ENCODE measurements around the gene BAG5. TPM values are rescaled to one million over a fixed set of nuclear protein-coding genes. Genes with fewer than 3 reads are reported as not detected.
"Not testable (repeated sequence)": the region's sequence is repeated elsewhere in the genome, so short reads cannot be mapped to it uniquely, and the experiment has no call there.

Gene BAG5, protein sequence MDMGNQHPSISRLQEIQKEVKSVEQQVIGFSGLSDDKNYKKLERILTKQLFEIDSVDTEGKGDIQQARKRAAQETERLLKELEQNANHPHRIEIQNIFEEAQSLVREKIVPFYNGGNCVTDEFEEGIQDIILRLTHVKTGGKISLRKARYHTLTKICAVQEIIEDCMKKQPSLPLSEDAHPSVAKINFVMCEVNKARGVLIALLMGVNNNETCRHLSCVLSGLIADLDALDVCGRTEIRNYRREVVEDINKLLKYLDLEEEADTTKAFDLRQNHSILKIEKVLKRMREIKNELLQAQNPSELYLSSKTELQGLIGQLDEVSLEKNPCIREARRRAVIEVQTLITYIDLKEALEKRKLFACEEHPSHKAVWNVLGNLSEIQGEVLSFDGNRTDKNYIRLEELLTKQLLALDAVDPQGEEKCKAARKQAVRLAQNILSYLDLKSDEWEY
- polyA plus RNA-seq (ENCODE audit: insufficient read length in 4 of 4), result 10 to 100 TPM; 28.3 to 34.1 (median 33.3) TPM

DNA sequence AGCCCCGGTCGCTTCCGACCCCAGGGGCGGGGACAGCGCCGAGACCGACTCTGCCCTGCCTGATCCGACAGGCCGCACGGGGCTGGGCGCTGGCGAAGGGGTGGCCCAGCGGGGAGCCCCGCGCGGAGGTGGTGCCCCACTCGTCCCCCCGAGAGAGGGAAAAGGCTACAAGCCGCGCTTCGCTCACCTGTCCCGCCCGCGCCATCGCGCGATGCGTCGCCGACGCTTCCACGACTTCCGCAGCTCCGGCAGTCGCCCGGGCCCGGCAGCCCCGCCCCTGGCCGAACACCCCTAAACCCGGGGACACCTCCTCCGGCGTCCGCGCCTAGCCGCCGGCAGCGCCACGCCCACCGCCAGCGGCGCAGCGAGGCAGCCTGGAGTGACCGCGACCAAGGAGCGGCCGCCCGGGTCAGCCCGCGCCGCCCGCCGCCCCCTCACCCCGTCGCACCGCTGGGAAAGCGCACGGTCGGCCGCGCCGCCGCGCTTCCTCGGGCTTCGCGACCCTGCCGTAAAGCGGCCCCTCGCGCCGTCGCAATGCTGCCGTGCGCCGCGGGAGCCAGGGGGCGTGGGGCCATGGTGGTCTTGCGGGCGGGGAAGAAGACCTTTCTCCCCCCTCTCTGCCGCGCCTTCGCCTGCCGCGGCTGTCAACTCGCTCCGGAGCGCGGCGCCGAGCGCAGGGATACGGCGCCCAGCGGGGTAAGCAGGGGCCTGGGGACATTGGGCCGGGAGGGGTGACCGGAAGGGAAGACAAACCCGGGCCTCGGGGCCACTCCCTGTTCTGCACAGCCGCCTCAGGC, at the start of gene BAG5, which contains the start of gene COA8:
BAG5 (minus strand) TSS at position 229 of the 797 bp plus-strand sequence. CDS start 1,493 bp downstream, outside the sequence.
COA8 (plus strand) TSS at position 532 of the 797 bp plus-strand sequence; CDS start at position 574, 42 bp downstream.
- peak; percentile 63 to 80 (median 70) for DNase-seq (ENCODE audit: low read depth in 4 of 4, low spot score in 3 of 4)

- no peak for DNase-seq (ENCODE audit: low read depth in 4 of 4, low spot score in 3 of 4)
These were observed 48.8 kb upstream of the BAG5 start for GRCh38 chr14:103611215-103611614.

DNA sequence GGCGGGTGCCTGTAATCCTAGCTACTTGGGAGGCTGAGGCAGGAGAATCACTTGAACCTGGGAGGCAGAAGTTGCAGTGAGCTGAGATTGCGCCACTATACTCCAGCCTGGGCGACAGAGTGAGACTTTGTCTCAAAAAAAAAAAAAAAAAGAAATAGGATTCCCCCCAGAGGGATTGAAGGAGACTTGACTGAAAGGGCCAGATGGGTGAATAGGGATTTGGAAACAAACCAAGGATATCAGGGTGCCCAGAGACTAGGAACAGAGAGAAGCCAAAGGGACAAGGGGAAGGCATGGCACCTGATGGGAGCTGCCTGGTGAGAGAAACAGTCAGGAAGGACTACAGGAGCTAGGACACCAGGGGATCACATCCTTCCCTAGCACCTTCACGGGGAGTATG, 46.6 kb upstream of the BAG5 start:
- not testable (repeated sequence) for DNase-seq (ENCODE audit: low read depth in 4 of 4, low spot score in 3 of 4)

DNA sequence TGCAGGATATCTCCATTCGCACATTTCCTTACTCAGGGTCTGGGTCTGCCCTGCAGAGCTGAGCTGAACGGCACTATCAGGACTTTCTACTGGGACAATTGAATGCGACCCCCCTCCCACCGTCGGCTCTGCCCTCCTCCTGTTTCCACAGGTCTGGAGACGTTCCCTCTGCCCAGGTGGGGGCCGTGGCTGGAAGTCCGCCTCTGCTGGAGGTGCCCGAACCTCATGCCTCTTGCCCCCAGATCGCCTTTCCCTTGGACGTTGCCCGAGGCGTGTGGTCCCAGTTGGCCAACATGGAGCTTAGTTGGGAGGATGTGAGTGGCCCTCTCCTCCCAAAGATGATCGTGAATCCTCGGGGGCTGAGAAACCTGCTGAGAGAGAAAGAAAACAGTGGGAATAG, 45.4 kb upstream of the BAG5 start:
- DNase-seq (ENCODE audit: low read depth in 4 of 4, low spot score in 3 of 4), result no peak

DNA sequence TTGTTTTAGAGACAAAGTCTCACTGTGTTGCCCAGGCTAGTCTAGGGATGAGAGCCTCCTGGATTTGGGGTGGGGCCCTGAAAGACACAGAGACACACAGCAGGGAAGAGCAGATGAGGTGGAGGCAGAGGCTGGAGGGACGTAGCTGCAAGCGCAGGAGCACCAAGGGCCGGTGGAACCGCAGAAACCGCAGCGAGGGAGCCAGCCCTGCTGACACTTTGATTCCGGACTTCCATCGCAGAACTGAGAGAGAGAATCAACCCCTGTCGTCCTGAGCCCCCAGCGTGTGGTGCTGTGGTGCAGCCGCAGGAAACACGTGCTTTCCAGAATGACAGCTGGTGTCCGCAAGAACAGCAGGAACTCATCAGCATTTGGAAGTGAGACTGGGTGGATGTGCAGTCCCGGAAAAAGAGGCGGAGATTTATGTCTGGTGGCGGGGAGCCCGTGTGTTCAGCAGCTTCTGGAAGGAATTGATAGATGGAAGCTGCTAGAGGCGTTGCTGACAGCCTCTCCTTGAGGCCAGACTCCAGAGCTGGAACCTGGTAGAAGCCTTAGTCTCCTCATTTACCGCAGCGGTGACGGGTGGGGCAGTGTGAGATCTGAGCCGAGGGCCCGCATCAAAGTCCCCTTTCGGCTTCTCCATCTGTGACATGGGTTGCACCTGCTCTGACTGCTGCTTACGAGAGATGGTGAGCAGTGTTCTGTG, 44.7 kb upstream of the BAG5 start:
- peak; percentile 83 to 90 (median 88) for DNase-seq (ENCODE audit: low read depth in 4 of 4, low spot score in 3 of 4)

- DNase-seq (ENCODE audit: low read depth in 4 of 4, low spot score in 3 of 4), result no peak
These were observed 42.2 kb upstream of the BAG5 start for GRCh38 chr14:103604620-103605019.

GRCh38 chr14:103600503-103600902, 38.0 kb upstream of the BAG5 start:
- DNase-seq (ENCODE audit: low read depth in 4 of 4, low spot score in 3 of 4), result no peak

DNA sequence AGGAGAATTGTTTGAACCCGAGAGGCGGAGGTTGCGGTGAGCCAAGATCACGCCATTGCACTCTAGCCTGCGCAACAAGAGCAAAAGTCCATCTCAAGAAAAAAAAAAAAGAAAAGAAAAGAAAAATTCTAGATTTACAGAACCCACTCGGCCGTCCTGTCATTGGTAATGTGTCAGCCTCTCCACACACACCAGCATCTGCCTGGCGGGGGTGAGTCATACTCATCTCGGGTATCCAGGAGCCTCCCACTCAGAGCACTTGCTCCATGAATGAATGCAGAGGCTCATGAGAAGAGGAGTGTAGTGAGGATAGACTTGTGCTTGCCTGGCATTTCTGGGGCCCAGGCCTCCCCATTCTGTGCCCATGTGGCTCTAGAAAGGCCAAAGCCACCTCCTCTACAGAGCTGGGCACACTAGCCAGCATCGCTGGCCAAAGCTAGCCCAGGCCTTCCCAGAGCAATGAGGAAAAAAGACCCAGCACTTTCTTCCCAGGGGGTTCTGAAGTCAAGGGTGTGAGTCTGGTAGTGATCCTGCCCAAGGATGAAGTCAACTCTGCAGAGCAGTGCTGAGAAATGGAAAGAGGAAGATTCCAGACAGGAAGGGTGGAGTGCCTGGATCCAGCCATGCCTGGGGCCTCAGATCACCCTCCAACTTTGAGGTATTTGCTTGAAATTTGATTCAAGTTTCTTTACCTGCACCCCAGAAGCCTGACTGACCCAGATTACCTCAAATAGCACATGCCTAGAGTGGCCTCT, 35.3 kb upstream of the BAG5 start:
- DNase-seq (ENCODE audit: low read depth in 4 of 4, low spot score in 3 of 4), result no peak

DNA sequence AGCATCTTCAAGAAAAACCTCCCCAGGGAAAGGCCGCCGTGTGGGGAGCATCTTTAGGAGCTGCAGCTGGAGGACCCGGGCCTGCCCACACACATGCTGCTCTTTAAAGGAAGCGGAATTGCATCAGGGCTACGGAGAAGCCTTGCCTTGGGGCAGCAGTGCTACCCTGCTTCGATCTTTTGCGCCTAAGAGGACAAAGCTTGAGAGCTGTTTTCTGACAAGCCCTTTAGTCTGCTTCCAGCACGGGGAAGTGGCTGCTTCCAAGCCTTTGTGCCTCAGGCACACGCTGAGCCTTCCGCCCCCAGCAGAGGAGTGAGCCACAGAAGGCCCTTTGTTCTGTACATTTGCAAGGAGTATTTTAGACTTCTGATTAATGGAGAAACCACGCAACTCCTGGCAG, 31.8 kb upstream of the BAG5 start:
- DNase-seq (ENCODE audit: low read depth in 4 of 4, low spot score in 3 of 4), result no peak

DNA sequence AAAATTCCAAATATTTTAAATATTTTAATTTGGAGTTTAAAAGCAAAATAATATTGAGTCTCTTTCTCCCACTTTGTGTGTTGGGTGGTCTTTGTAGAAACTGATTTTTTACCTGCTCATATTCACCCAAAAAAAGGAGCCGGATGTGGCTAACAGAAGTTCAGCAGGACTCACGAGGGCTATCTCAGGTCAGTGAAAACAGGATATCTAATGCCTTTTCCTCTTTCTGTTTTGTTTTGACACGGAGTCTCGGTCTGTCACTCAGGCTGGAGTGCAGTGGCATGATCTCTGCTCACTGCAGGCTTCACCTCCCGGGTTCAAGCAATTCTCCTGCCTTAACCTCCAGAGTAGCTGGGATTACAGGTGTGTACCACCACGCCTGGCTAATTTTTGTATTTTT, 31.1 kb upstream of the BAG5 start:
- DNase-seq (ENCODE audit: low read depth in 4 of 4, low spot score in 3 of 4), result no peak

- no peak for DNase-seq (ENCODE audit: low read depth in 4 of 4, low spot score in 3 of 4)
These were observed 22.0 kb upstream of the BAG5 start for GRCh38 chr14:103584326-103584915.

GRCh38 chr14:103581954-103582703, 19.7 kb upstream of the BAG5 start:
- DNase-seq (ENCODE audit: low read depth in 4 of 4, low spot score in 3 of 4), result no peak

DNA sequence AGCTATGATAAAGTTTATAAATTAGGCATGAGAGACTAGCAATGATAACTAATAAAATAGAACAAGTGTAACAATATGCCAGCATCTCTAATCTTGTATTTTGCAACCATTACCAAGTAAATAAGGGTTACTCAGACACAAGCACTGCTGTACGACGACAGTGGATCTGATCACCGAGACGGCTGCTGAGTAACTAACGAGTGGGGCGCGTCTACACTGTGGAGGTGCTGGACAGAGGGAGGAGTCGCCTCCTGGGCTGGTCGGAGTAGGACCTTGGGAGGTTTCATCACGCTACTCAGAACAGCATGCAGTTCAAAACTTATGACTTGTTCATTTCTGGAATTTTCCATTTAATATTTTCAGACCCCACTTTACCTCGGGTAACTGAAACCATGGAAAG, 18.7 kb upstream of the BAG5 start:
- DNase-seq (ENCODE audit: low read depth in 4 of 4, low spot score in 3 of 4), result no peak

- no peak for DNase-seq (ENCODE audit: low read depth in 4 of 4, low spot score in 3 of 4)
These were observed 16.1 kb upstream of the BAG5 start for GRCh38 chr14:103578401-103579075.

GRCh38 chr14:103576371-103577024, 14.0 kb upstream of the BAG5 start:
- DNase-seq (ENCODE audit: low read depth in 4 of 4, low spot score in 3 of 4), result peak in 3 of 4 donors; percentile 76 to 82 (median 80)

DNA sequence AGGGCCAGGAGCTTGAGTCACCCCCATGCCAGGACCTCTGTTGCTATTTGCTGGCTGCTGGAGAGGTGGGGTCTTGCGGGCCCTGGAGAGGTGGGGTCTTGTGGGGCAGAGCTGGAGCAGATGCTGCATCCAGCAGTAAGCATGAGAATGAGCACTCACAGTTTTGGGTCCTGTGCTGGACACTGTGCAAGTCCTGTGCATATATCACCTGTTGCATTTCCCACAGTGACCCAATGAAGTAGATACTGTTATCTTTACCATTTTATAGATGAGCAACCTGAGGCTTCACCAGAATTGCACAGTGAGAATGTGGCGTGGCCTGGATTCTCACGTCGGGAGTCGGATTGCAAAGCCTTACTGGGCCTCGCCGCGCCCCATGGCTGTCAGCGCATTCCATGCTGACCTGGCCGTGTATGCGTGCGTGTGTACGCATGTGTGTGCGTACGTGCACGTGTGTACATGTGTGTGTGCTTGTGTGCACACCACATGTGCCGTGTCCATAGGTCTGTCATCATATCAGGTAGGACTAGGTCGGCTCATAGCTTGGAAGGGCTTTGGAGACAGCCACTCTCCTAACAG, 12.3 kb upstream of the BAG5 start:
- no peak for DNase-seq (ENCODE audit: low read depth in 4 of 4, low spot score in 3 of 4)

GRCh38 chr14:103574104-103574503, 11.6 kb upstream of the BAG5 start:
- no peak for DNase-seq (ENCODE audit: low read depth in 4 of 4, low spot score in 3 of 4)

GRCh38 chr14:103569408-103569807, 7.0 kb upstream of the BAG5 start:
- DNase-seq (ENCODE audit: low read depth in 4 of 4, low spot score in 3 of 4), result no peak
